GM18907 (cell line): Measurements from ENCODE around the gene DLGAP4.

Experiments used
- ATAC-seq: cut with Tn5 transposase; IDR thresholded peaks from one replicate; pipeline ENCODE4 v1.9.1; 2021; ENCODE audit warnings: mild to moderate bottlenecking, moderate library complexity; ENCODE audit not compliant: unreplicated experiment

Gene DLGAP4

DNA sequence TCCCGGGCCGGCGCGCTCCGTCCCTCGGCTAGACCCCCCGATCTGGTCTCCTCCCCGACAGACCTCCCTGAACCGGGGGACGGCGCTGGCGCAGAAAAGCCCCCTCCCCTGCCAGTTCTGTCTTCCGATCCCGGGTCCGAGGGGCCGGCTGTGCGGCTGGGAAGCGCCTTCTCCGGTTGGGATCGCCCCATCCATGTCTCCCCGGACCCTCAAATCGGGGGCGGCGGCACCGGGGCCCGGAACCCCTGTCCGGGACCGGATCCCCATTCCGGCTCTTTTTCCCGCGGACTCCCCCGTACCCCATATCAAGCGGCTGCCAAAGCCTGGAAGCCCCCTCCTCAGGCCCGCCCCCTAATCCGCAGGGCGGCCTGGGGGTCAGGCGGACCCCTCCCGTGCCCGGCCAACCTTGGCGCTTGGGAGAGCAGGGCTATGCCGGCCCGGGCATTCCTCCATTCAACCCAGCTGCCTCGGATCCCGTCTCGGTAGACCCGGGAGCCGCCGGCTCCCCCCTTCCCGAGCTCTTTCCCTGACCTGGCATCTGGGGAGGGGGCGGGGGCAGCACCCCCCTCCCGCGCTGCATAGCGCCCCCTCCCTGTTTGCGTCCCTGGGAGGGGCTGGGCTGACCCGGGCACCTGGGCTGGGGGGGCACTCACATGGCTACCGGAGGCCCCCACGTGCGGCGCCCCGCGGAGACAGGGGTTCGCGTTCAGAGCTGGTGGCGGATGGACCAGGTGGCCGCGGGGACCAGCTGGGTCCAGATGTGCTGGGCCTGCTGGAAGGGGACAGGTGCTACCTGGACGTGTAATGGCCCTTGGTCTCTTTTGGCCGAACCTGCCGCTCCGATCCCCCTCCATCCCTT, 643 bp downstream of the DLGAP4 start:
- ATAC-seq = no peak

GRCh38 chr20:36307412-36308325, 1.5 kb downstream of the DLGAP4 start:
- ATAC-seq = no peak

DNA sequence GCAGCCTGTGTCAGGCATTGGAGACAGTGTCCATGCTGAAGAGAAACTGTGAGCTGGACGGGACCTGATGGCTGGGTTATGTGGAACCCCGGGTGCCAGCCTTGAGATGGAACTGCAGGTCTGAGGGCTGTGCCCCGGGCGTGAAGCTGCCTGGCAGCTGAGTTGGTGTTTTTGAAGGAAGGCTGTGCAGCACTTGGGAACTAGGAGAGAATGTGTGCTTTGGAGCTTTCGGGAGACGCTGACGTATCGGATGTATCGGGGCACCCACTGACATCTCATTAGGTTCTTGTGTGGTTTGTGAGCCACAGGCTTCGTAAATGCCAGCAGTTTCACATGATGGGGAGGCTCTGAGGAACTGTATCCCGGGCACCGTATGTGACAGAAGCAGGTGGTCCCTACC, 2.2 kb downstream of the DLGAP4 start:
- no peak for ATAC-seq

- ATAC-seq = no peak
These were observed 2.8 kb downstream of the DLGAP4 start for GRCh38 chr20:36308986-36309385.

- ATAC-seq = no peak
These were observed 3.5 kb downstream of the DLGAP4 start for GRCh38 chr20:36309643-36310042.

DNA sequence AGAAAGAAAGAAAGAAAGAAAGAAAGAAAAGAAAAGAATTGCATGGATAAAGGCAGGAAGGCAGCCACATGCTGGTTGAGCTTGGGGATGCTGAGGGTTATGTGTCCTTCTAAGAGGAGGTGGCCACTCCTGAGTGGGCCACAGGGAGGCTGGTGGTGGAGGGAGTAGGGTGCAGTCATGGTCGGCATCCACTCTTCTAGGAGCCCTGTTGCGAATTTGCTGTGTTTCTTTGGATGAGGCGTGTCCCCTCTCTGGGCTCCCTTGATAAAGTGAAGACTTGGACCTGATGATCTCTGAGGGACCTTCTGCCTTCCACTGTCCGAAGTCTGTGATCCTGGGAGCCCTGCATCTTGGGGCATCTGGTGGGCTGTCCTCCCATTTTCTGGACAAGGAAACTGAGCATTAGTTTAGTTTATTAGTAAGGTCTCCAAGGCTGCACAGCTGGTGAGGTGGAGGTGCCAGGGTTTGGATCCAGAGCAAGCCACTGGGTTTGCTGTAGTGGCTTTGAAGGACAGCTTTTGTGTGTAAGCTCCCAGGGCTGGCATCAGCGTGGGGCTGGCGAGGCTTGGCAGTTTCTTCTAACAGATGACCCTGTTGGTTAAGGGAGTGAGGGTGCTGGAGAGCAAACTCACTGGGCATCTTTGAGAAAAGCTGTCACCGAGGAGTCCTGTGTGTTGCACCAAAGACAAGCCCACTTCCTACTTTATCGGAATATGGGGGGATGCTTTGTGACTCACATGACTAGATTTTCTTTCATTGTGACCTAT, 4.3 kb downstream of the DLGAP4 start:
- no peak for ATAC-seq

GRCh38 chr20:36311141-36311853, 5.2 kb downstream of the DLGAP4 start:
- no peak for ATAC-seq

- no peak for ATAC-seq
These were observed 6.0 kb downstream of the DLGAP4 start for GRCh38 chr20:36311854-36312723.

DNA sequence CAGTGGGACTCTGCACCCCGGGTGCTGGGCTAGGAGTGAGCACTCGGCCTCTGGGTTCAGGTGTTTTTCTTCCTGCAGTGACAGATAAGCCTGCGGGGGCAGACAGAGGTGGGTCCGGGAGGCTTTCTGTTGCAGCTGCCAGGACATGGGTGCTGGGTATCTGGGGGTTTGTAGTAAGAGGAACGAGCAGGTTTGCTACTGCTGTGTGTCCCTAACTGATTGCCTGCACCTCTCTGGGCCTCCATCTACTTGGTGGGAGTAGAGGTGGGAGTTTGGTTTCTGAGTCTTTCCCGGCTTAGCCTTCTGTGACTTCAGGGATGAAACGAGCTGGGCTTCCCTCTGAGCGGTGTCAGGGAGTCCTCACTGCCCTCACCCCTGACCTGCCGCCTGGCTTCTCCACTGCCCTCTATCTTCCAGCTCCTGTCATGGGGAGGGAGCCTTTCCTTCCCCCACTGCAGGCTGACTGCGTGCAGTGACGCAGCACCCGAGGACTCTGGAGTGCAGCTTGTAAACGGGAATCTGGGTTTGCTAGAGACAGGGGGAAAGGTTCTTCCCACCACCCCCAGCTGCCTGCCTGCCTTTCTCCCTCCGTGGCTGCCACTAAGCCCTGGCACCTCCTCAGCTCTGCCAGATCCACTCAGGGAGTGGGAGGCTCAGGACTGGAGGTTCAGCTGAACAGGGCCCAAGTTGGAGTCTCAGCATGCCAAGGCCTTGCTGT, 6.7 kb downstream of the DLGAP4 start:
- ATAC-seq = no peak

- no peak for ATAC-seq
These were observed 7.3 kb downstream of the DLGAP4 start for GRCh38 chr20:36313476-36313875.

DNA sequence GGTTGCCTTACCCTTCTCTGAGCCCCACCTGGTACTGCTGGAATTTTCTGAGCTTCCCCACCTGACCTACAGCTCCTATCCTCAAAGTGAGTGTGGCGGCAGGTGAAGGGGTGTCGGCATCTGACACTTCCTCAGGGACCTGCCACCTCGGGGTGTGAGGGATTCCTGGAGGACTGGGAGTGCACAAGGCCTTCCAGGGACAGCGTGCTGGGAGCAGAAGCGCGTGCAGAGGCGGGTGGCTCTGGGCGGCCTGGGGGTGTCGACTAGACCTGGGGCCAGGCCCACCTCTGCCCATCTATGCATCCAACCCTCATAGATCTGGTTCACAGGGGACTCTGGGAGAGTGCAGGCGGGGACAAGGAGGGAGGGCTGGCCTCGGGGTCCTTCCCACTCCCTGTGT, 7.8 kb downstream of the DLGAP4 start:
- ATAC-seq = no peak

DNA sequence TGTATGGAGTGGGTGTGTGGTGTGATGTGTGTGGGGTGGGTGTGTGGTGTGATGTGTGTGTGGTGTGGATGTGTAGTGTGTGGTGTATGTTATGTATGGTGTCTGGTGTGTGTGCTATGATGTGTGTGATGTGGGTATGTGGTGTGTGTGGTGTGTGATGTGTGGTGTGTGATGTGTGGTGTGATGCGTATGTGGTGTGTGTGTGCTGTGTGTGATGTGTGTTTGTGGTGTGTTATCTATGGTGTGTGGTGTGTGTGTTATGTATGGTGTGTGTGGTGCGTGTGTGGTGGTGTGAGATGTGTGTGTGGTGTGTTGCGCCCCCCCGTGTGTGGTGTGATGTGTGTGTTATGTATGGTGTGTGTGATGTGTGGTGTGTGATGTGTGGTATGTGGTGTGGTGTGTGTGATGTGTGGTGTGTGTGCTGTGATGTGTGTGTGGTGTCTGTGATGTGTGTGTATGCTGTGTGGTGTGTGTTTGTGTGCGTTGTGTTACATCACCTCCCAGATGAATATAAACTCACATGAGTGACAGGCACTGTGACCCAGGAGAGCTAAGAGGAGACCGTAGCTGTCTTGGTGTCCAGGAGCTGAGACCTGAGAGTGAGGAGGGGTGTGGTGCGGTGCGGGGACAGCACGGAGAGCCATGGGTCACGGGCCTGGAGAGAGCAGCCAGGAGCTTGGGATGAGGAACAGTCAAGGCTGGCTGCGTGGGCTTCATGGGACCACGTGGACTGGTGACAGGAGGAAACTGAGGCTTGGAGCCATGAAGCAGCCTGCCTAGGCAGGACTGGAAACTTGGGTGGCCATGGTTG, 8.8 kb downstream of the DLGAP4 start:
- no peak for ATAC-seq

DNA sequence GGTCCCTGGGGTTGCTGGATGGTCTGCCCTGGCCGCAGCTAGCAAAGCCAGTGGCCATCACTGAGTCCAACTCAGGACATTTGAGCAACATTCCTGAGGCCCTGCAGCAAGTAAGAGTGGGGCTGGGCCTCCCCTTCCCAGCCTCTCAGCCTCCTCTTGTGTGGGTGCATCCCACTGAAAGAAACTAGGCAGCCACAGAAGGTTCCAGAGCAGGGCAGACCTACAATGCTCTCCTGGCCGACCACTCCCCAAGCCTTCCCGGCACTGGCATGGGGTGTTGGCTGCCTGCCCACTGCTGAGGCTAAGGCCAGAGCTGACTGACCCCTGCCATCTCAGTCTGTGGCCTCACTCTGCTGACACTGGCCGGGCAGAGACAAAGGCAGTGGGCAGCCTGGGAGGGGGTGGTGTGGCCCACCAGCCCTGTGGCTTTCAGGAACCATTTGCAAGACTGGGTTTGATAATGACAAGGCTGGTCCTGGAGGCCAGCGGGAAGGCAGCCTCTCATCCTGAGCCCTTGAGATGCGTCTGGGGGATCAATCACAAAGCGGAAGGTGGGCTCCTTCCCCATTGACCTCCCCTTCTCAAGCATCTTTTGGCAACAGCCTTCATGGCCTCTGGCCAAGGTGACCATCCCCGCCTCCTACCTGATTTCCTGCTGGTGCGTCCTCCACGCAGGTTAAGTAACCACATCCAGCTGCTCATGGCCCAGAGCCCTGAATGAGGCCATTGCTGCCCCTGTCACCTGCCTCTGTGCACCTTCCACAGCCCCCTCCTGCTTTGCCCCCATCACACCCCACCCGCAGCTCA, 9.6 kb downstream of the DLGAP4 start:
- no peak for ATAC-seq

DNA sequence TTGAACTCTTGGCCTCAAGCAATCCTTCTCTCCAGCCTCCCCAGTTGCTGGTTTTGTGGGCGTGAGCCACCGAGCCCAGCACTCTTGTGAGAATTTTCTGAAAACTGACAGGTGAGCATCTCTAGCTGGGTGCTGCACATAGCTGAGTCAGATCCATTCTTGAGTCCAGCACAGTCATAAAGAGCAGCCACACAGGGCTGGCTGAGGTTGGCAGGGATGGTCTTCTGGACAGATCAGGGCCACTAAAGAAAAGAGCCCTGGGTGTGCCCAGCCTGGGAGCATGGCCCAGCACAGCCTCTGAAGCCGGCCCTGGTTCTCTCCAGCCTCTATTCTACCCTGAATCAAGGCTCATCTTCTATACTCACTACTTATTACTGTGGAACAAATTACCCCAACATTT, 11.5 kb downstream of the DLGAP4 start:
- no peak for ATAC-seq

DNA sequence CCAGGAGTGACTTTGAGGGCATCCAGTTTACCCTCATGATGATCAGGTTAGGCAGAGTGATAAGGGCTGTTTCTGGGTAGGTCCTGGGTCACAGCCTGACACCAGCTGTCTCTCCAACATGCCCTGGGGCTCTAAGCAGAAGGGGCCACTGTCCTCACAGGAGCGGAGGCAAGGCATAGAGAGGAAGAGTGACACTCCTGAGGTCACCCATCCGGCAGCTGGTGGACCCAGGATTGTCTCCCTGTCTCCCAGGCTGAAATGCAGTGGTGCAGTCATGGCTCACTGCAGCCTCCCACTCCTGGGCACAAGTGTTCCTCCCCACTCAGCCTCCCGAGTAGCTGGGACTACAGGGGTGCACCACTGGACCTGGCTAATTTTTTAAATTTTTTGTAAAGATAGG, 12.0 kb downstream of the DLGAP4 start:
- ATAC-seq = no peak

- ATAC-seq = no peak
These were observed 13.5 kb downstream of the DLGAP4 start for GRCh38 chr20:36319356-36320260.
